ENCODE measurements around the gene ARFGAP3.

The ARFGAP3 gene

DNA sequence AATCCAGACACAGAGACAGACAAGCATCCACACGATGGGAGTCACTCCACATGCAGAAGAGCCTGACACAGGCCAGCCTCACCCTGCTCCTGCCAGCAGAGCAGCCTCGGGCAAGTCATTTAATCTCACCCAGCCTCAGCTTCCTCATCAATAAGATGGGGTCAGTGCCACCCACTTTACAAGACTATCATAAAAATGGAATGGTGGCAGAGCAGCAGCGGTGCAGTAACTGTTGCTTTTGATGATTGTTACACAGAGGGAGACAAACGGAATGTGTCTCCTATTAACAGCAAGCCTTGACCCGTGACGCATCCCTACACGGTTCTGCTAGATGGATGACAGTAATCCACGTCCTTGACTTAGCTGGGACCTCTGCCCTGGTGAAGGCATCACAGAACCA lies 26.0 kb upstream of the ARFGAP3 start:
- DNase-seq, result no peak

DNA sequence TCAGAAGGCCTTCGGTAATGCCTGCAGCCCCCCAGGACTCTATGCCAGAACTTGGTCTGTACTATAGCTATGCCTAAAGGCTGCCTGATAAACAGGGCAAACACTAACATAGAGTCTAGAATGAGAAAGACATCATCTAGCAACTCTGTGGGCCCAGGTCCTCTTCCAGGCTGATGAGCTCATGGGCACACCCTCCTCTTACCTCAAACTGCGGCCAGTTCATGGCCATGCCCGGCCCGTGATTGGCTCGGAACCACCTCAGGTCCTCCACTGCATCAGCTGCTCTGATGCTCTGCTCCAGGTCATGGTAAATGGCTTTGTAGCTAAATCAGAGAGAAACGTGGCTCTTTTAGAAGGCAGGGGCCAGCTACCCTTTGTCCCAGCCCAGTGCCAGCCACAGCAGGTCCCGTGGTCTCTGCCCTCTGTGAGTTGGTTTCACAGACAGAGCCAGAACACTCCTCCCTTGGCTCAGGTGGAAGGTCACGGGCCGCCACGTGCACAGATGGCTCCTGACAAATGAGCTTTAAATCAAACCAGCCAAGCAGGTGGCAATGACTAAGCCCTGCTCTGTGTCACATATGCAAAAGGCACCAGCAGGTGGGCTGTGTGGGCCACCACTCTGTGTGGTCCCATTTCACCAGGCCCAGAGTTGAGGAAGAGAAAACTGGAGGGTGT lies 25.0 kb upstream of the ARFGAP3 start:
- DNase-seq, result no peak

DNA sequence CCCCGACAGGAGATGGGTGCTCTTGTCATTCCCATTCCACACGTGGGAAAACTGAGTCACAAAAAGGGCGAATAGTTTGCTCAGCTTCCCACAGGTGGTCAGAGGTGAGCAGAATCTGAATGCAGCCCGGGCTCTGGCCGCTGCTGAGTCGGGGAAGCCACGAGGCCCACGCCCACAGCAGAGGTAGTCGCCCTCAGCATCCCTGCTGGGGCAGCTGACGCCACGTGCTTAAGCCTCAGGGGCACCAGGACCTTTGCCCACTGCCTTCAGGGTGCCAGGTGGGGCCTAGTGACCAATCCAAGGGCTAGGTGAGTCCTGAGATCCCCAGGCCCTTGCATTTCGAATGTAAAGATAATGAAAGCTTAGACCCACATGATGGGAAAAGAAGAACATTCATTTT lies 24.2 kb upstream of the ARFGAP3 start:
- DNase-seq, result no peak

GRCh38 chr22:42880815-42881214 lies 23.7 kb upstream of the ARFGAP3 start:
- no peak for DNase-seq

DNA sequence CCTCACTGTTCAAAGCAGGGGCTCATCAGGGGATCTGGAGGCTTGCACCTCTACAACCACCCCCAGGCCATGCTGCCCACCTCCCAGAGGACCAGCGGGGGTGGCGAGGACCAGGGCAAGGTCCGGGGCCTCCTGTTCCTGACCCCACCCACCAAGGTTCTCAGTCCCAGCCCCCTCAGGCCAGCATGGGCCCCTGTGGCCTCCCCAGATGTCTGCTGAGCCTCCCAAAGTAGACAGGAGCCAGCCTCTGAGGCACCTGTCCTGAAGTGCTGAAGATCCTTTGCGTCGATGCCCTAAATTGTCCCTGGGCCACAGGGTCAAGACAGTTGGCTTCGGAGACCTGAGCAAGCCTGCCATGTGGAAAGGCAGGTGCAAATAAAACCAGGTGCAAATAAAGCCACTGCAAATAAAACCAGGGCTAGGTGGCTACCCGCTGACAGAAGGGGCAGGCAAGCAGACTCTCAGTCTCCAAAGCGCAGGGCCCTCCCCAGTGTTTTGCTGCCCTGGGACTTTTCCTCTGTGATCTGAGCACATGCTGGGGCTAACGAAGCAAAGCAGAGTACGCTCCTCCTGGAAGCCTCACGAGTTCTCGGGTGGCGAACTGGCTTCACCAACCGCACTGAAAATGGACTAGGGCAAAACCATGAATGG lies 22.4 kb upstream of the ARFGAP3 start:
- DNase-seq, result no peak

GRCh38 chr22:42878561-42879305 lies 21.7 kb upstream of the ARFGAP3 start:
- no peak for DNase-seq

GRCh38 chr22:42877597-42878340 lies 20.7 kb upstream of the ARFGAP3 start:
- no peak for DNase-seq

DNA sequence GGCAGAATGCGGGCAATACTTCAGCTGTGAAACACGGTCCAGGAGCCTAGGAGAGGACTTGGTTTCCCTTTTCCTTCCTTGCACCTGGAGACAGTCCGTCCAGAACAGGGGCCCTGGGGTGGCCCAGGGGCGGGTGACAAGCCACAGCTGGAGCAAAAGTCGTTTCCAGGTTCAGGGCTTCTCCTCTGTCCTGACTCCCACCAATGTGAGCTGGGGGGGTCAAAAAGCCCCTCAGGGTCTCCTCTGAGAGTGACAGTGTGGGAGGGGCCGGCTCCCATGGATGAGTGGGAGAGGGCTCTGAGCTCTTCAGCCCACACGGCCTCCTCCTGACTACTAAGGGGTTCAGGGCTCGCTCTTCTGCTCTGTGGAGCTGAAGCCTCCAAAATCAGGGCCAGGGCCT lies 20.1 kb upstream of the ARFGAP3 start:
- DNase-seq, result no peak

DNA sequence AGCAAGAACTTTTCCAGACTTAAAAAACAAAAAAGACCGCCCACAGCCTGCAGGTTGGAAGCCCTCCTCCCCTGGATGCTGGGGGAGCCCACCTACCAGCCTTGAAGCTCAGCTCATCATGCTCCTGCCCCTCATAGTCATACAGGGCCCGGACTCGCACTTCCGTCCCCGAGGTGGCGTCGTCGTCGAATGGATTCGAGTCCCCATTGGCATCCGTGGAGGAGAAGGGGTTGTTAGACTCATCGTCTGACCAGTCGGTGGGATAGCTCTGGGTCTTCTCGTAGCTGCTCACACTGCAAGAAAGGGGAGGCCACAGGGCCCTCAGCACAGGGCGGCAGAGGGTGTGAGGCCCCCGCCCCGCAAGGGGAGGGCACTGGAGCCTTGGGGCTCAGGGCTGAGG lies 19.0 kb upstream of the ARFGAP3 start:
- no peak for DNase-seq

DNA sequence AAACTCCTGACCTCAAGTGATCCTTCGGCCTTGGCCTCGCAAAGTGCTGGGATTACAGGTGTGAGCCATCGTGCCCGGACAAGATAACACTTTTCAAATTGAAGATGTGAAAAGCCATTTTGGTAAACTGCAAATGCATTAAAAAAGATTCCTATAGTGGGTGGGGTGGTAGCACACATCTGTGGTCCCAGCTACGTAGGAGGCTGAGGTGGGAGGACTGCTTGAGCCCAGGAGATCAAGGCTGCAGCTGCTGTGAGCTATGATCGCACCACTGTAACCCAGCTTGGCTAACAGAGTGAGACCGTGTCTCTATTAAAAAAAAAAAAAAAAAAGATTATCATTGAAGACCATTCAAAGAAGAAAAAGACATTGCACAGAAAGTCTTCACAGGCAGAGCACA lies 16.9 kb upstream of the ARFGAP3 start:
- DNase-seq, result no peak

DNA sequence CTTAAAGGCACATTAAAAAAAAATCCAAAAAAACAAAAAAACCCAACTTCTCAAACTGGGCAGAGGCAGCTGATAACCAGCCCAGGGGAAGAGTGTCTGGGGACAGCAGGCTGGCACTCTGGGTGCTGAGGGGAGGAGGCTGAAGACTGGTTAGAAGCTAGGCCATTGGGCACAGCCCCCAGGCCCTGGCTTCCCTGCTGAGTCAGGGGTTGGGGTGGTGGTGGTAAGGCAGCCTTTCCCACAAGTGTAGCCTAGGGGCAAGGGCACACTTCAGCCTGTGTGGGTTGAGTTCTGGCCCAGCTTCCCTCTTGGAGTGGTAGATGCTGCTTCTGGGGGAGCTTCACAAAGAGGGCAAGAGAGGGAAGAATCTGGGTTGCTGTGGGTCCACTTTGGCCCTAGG lies 16.3 kb upstream of the ARFGAP3 start:
- DNase-seq, result no peak

DNA sequence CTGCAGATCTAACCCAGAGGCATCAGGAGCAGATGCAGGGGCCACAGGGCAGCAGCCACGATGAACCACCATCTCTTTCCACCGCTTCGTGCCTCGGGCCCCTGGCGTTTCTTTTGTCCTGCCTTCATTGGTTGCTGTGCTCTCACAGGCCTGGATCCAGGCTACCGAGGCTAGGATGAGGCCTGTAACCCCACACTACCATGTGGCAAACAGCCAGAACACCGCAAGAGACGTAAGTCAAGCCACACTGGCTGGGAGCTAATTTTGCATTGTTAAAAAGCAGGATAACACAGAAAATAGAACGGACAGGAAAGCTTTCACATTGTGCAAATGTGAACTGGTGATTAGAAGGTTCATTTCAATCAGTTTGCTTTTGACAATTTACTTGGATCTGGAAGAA lies 15.7 kb upstream of the ARFGAP3 start:
- no peak for DNase-seq

- no peak for DNase-seq
Measured at GRCh38 chr22:42871146-42872050, 14.3 kb upstream of the ARFGAP3 start.

DNA sequence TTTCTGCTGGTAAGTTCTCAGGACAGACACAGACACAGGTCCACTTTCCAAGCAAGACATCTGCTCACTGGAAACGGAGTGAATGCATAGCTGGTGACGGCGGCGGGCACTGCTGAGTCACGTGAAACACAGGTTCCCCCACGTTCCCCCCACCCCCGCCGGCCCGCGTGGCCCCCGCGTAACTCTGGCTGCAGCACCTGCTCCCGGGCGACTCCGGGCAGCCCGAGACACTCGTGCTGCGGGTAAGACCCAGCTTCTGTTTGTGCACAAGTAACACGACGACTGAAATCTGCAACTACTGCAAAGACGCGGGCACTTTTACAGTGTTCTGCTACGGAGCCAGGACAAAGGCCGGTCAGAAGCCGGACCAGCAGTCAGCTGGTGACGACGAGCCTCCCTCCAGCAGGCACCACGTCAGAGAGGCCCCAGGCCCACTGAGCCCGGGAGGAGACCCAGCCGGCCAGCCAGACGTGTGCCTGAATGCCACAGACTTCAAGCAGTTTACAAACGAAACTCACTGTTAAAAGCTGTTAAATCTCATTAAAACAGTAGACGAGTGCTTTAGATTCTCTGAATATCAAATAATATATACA lies 12.9 kb upstream of the ARFGAP3 start:
- DNase-seq, result no peak

- DNase-seq, result no peak
Measured at GRCh38 chr22:42869463-42869862, 12.4 kb upstream of the ARFGAP3 start.

- no peak for DNase-seq
Measured at GRCh38 chr22:42868751-42869251, 11.7 kb upstream of the ARFGAP3 start.

- DNase-seq, result no peak
Measured at GRCh38 chr22:42866100-42866499, 9.0 kb upstream of the ARFGAP3 start.

GRCh38 chr22:42865536-42865935 lies 8.5 kb upstream of the ARFGAP3 start:
- no peak for DNase-seq

- DNase-seq, result no peak
Measured at GRCh38 chr22:42863349-42863961, 6.4 kb upstream of the ARFGAP3 start.

- DNase-seq, result no peak
Measured at GRCh38 chr22:42862045-42862734, 5.1 kb upstream of the ARFGAP3 start.

- DNase-seq, result no peak
Measured at GRCh38 chr22:42860968-42861367, 3.9 kb upstream of the ARFGAP3 start.
